SU-DHL-6 (cell line): ENCODE results near the gene KISS1R.

Experiments used
- EZH2phosphoT487 ChIP-seq: fragments of 200-600 bp; sonication (generic), shearing (Covaris generic); conservative IDR thresholded peaks from 2 replicates; pipeline ENCODE4 v1.6.1; 2018; ENCODE audit warnings: mild to moderate bottlenecking, antibody characterized with exemption, low read length, moderate library complexity, mixed read lengths
- TF ChIP-seq, protein P1 (sequence below): fragments of 200-600 bp; sonication (generic); IDR thresholded peaks from one replicate; pipeline ENCODE4 v1.5.1; 2017; ENCODE audit warnings: antibody characterized with exemption, mild to moderate bottlenecking, low read length, moderate library complexity; ENCODE audit not compliant: insufficient read depth, poor library complexity, severe bottlenecking

DNA sequence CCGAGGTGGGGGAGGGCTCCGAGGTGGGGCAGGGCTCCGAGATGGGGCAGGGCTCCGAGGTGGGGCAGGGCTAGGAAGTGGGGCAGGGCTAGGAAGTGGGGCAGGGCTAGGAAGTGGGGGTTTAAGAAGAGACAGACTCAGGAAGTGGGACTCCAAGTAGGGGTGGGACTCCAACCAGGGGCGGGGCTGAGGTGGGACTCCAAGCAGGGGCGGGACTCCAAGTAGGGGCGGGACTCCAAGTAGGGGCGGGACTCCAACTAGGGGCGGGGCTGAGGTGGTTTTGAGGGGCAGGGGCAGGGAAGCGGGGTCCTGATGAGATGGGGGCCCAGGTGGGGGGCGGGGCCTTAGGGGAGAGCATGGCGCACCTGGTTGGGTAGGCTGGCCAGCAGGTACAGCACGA, 44.0 kb upstream of the KISS1R start:
- TF ChIP-seq, protein P1, sequence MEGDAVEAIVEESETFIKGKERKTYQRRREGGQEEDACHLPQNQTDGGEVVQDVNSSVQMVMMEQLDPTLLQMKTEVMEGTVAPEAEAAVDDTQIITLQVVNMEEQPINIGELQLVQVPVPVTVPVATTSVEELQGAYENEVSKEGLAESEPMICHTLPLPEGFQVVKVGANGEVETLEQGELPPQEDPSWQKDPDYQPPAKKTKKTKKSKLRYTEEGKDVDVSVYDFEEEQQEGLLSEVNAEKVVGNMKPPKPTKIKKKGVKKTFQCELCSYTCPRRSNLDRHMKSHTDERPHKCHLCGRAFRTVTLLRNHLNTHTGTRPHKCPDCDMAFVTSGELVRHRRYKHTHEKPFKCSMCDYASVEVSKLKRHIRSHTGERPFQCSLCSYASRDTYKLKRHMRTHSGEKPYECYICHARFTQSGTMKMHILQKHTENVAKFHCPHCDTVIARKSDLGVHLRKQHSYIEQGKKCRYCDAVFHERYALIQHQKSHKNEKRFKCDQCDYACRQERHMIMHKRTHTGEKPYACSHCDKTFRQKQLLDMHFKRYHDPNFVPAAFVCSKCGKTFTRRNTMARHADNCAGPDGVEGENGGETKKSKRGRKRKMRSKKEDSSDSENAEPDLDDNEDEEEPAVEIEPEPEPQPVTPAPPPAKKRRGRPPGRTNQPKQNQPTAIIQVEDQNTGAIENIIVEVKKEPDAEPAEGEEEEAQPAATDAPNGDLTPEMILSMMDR: no peak
- TF ChIP-seq EZH2phosphoT487: no peak
